Gastroesophageal sphincter (tissue), 4 donors: Measurements from ENCODE around the gene KCTD16. TPM values are rescaled to one million over a fixed set of nuclear protein-coding genes. Genes with fewer than 3 reads are reported as not detected.

Source experiments
- ATAC-seq: fragments of 150-250 bp; one replicate; pipeline ENCODE4 v1.9.1; 2016; ENCODE audit warnings: mild to moderate bottlenecking, moderate library complexity
- H3K27ac ChIP-seq, 4 donors: fragments of 200-600 bp; sonication (generic) in 3 of 4; 1 replicate in 3 of 4; 2 replicates in 1 of 4; pipeline ENCODE4 v1.5.1; 2016 to 2019
- H3K27me3 ChIP-seq: fragments of 200-600 bp; sonication (generic); one replicate; pipeline ENCODE4 v1.5.1; 2019
- H3K36me3 ChIP-seq, 2 donors: fragments of 200-600 bp; sonication (generic); one replicate each; pipeline ENCODE4 v1.5.1; 2019; ENCODE audit warnings: control low read depth in 1 of 2
- H3K4me1 ChIP-seq, 3 donors: fragments of 200-600 bp; sonication (generic); 1 replicate in 2 of 3; 2 replicates in 1 of 3; pipeline ENCODE4 v1.5.1; 2016 to 2019; ENCODE audit warnings: control low read depth in 2 of 3
- H3K4me3 ChIP-seq, 2 donors: fragments of 200-600 bp; sonication (generic); one replicate each; pipeline ENCODE4 v1.5.1; 2019; ENCODE audit warnings: mild to moderate bottlenecking in 1 of 2, moderate library complexity in 1 of 2
- H3K9me3 ChIP-seq, 3 donors: fragments of 200-600 bp; sonication (generic); one replicate each; pipeline ENCODE4 v1.5.1; 2017 to 2019; ENCODE audit warnings: control low read depth in 2 of 3
- CTCF ChIP-seq, 4 experiments: fragments of 200-600 bp in 2 of 4; fragments of 450-650 bp in 2 of 4; sonication (generic) in 1 of 4; IDR thresholded peaks; one replicate each; pipeline ENCODE4 v1.5.1; 2017 to 2019; ENCODE audit warnings: antibody characterized with exemption in 4 of 4, mild to moderate bottlenecking in 2 of 4, moderate library complexity in 2 of 4
- EP300 ChIP-seq: sonication (generic); formaldehyde crosslinking; IDR thresholded peaks from one replicate; pipeline ENCODE4 v1.6.1; 2017; ENCODE audit warnings: antibody characterized with exemption, mild to moderate bottlenecking
- POLR2A ChIP-seq, 2 donors: fragments of 450-650 bp; IDR thresholded peaks; one replicate each; pipeline ENCODE4 v1.6.1; 2017; ENCODE audit warnings: antibody characterized with exemption in 2 of 2, mild to moderate bottlenecking in 2 of 2, moderate library complexity in 1 of 2
- POLR2AphosphoS5 ChIP-seq: sonication (generic); formaldehyde crosslinking; IDR thresholded peaks from one replicate; pipeline ENCODE4 v1.6.1; 2017; ENCODE audit warnings: antibody characterized with exemption
- WGBS, 2 donors: methylation state at CpG; one replicate each; pipeline ENCODE4 v1.1.5; 2018; ENCODE audit warnings: low coverage in 1 of 2; 5-methylcytosine and 5-hydroxymethylcytosine counted together
- total RNA-seq, 4 donors: library from RNA; depleted of rRNA; stranded (reverse); fragments of >200 nt; gene quantifications; one replicate each; pipeline ENCODE4 v1.1.0, GENCODE V29; 2016

KCTD16 gene
- total RNA-seq, 4 donors from 2014 or later, result 0.05 to 0.13 (median 0.12) TPM; not detected in 1

- Histone ChIP-seq H3K4me3 (no peak overlapping the region), H3K27ac (no peak overlapping the region), H3K27me3 (no peaks in the 10 kb centered on the region), H3K9me3 (no peaks in the 10 kb centered on the region), H3K4me1 (no peaks in the 10 kb centered on the region), H3K36me3 (no peaks in the 10 kb centered on the region)
- WGBS, 2 donors, result 52 to 63% methylated on average over 3 to 4 of the region's 4 CpGs
- no peak for ATAC-seq
- no peak for TF ChIP-seq POLR2A (IDR thresholded peaks at IDR 0.05)
- TF ChIP-seq EP300, result no peak
- no peak for TF ChIP-seq POLR2AphosphoS5
Observed at GRCh38 chr5:144368556-144368955, 197.9 kb downstream of the KCTD16 start.

DNA sequence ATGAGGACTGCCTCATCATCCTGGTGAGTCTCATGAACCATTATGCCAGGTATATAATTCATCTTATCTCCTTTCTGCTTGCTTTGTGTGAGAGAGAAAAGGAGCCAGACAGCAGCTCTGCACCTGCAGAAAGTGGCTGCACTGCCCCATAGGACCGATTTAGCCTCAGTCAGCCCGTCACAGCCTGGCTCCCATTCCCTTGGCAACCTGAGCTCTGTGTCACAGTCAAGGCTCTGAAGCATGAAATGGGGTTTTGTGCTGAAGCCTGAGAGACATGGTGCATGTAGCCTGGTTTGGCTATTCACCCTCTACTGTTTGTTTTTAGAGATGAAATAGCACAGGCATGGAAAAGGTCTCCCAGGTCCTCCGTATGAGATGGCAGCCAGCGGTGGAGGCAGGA is 198.3 kb downstream of the KCTD16 start:
- H3K36me3 ChIP-seq, result no peaks in the 10 kb centered on the region
- TF ChIP-seq POLR2A (IDR thresholded peaks at IDR 0.05) (no peak), EP300 (no peak), POLR2AphosphoS5 (no peak), CTCF (IDR thresholded peaks at IDR 0.05) (no peak)
- no peak for ATAC-seq
- H3K27ac ChIP-seq, result no peak overlapping the region
- H3K9me3 ChIP-seq, result no peaks in the 10 kb centered on the region
- no peak overlapping the region for H3K4me3 ChIP-seq
- H3K27me3 ChIP-seq, result no peaks in the 10 kb centered on the region
- H3K4me1 ChIP-seq, result no peaks in the 10 kb centered on the region
- 68 to 94% methylated on average over 2 to 4 of the region's 4 CpGs for WGBS, 2 donors

GRCh38 chr5:144370273-144370672 is 199.6 kb downstream of the KCTD16 start:
- TF ChIP-seq POLR2AphosphoS5, result no peak
- TF ChIP-seq CTCF (IDR thresholded peaks at IDR 0.05), result no peak
- TF ChIP-seq POLR2A (IDR thresholded peaks at IDR 0.05), result no peak
- H3K4me1 ChIP-seq, result no peaks in the 10 kb centered on the region
- no peaks in the 10 kb centered on the region for H3K36me3 ChIP-seq
- ATAC-seq, result no peak
- H3K9me3 ChIP-seq, result no peaks in the 10 kb centered on the region
- 41 to 68% methylated on average over 3 of the region's 3 CpGs for WGBS, 2 donors
- no peak overlapping the region for H3K27ac ChIP-seq
- no peak overlapping the region for H3K4me3 ChIP-seq
- H3K27me3 ChIP-seq, result no peaks in the 10 kb centered on the region

DNA sequence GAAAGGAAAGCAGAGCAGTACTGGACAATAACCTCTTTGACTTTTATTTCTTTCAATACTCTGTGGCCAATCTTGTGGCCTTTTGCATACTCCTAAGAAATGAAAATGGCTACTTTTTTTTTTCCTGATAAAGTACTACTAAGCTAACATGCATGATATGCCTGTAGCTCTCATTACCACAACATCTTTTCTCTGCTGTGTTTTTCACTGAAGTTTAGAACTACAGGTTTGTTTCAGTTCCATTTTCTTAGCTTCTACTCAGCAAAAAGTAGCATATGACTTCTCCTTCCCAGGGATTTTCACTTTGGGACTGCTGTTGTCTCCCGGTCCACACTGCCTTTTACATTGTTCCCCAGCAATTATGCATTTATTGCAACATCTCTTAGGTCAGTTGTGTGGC is 204.0 kb downstream of the KCTD16 start:
- no peak overlapping the region for H3K4me3 ChIP-seq
- H3K36me3 ChIP-seq, result no peaks in the 10 kb centered on the region
- H3K27ac ChIP-seq, result no peak overlapping the region
- ATAC-seq, result no peak
- no peaks in the 10 kb centered on the region for H3K27me3 ChIP-seq
- no peaks in the 10 kb centered on the region for H3K9me3 ChIP-seq
- WGBS, 2 donors, result 60% methylated on average over 1 of the region's 1 CpG; no CpG with 5 or more reads in 1 of the 2 donors
- no peak for TF ChIP-seq CTCF (IDR thresholded peaks at IDR 0.05)
- TF ChIP-seq EP300, result no peak
- no peak for TF ChIP-seq POLR2A (IDR thresholded peaks at IDR 0.05)
- no peak for TF ChIP-seq POLR2AphosphoS5
- no peaks in the 10 kb centered on the region for H3K4me1 ChIP-seq

- TF ChIP-seq POLR2AphosphoS5 (no peak), EP300 (no peak), CTCF (IDR thresholded peaks at IDR 0.05) (no peak)
- Histone ChIP-seq H3K36me3 (no peaks in the 10 kb centered on the region), H3K27ac (no peak overlapping the region), H3K27me3 (no peaks in the 10 kb centered on the region), H3K9me3 (peaks cover 0 to 6% (median 0%) of the 10 kb centered on the region in 3 donors), H3K4me1 (no peaks in the 10 kb centered on the region), H3K4me3 (no peak overlapping the region)
- ATAC-seq, result no peak
Observed at GRCh38 chr5:144377207-144377606, 206.5 kb downstream of the KCTD16 start.
